Measurements from ENCODE around the gene MATCAP1. TPM values are rescaled to one million over a fixed set of nuclear protein-coding genes. Genes with fewer than 3 reads are reported as not detected.

The MATCAP1 gene
- total and polyA plus RNA-seq, 4 donors = 1.5 to 4.8 (median 3.2) TPM

DNA sequence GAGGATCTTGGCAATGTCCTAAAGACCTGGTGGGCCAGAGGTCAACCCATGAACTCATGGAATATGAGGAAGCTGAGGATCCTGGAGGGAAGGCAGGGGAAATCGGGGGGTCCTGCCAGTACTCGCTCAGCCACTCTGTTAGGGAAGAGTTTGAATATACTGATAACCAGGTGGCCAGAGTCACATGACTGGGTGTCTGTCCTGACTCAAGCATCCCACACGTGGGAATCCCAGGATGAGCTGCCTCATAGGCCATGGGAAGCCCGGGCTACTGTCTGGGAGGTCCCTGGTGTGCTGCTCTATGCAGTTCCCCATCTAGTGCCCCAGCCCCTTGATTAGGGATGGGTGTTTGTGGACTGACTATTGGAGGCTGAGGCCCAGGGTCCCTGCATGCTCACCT is 4.6 kb upstream of the MATCAP1 start (continued):
- TF ChIP-seq, protein P1, sequence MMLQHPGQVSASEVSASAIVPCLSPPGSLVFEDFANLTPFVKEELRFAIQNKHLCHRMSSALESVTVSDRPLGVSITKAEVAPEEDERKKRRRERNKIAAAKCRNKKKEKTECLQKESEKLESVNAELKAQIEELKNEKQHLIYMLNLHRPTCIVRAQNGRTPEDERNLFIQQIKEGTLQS (IDR thresholded peaks at IDR 0.05) = no peak

DNA sequence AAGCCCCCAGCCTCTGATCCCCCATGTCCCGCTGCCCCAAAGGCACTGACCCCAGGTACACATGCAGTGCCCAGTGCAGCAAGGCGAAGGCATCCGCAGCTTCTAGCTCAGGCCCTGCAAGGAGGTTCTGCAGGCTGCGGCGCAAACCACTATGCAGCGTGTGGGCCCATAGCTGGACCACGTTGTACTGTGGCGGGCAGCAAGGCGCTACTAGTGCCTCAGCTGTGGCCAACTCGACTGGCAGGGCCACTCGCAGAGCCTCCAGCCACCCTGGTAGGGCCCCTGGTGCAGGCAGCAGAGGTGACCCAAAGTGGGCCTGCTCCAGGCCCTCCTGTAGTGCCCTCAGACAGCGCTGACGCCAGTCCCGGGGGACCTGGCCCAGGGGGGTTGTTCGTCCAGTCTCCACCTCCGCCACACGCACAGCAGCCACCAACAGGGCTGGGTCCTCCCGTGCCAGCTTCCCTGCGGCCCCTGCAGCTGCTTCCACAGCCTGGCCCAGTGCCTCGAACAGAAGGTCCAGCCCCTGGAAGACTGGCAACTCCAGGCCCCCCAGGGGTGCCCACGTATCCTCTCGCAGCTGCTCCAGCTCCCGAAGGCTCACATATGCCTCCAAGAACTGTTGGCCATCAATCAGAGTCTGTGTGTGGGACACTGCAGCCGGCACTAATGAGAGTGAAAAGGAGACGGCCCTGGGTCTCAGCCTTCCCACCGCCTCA is 3.6 kb upstream of the MATCAP1 start:
- TF ChIP-seq HNF4G (IDR thresholded peaks at IDR 0.05) (no peak), HNF4A (conservative IDR thresholded peaks at IDR 0.05) (no peak), EGR1 (IDR thresholded peaks at IDR 0.05; ENCODE audit: low read depth in 2 of 2) (no peak), NR2F2 (IDR thresholded peaks at IDR 0.05) (no peak), RXRA (IDR thresholded peaks at IDR 0.05) (no peak), SP1 (IDR thresholded peaks at IDR 0.05) (no peak), FOXA2 (IDR thresholded peaks at IDR 0.05) (no peak), RAD21 (IDR thresholded peaks at IDR 0.05) (no peak), GABPA (IDR thresholded peaks at IDR 0.05 in 1 of 2, conservative IDR thresholded peaks at IDR 0.05 in 1 of 2) (no peak)
- TF ChIP-seq, protein P2, sequence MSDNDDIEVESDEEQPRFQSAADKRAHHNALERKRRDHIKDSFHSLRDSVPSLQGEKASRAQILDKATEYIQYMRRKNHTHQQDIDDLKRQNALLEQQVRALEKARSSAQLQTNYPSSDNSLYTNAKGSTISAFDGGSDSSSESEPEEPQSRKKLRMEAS (IDR thresholded peaks at IDR 0.05) = no peak
- TF ChIP-seq, protein P1 (IDR thresholded peaks at IDR 0.05) = no peak
- TF ChIP-seq, protein P3, sequence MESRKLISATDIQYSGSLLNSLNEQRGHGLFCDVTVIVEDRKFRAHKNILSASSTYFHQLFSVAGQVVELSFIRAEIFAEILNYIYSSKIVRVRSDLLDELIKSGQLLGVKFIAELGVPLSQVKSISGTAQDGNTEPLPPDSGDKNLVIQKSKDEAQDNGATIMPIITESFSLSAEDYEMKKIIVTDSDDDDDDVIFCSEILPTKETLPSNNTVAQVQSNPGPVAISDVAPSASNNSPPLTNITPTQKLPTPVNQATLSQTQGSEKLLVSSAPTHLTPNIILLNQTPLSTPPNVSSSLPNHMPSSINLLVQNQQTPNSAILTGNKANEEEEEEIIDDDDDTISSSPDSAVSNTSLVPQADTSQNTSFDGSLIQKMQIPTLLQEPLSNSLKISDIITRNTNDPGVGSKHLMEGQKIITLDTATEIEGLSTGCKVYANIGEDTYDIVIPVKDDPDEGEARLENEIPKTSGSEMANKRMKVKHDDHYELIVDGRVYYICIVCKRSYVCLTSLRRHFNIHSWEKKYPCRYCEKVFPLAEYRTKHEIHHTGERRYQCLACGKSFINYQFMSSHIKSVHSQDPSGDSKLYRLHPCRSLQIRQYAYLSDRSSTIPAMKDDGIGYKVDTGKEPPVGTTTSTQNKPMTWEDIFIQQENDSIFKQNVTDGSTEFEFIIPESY (IDR thresholded peaks at IDR 0.05) = no peak
- TF ChIP-seq, protein P4, sequence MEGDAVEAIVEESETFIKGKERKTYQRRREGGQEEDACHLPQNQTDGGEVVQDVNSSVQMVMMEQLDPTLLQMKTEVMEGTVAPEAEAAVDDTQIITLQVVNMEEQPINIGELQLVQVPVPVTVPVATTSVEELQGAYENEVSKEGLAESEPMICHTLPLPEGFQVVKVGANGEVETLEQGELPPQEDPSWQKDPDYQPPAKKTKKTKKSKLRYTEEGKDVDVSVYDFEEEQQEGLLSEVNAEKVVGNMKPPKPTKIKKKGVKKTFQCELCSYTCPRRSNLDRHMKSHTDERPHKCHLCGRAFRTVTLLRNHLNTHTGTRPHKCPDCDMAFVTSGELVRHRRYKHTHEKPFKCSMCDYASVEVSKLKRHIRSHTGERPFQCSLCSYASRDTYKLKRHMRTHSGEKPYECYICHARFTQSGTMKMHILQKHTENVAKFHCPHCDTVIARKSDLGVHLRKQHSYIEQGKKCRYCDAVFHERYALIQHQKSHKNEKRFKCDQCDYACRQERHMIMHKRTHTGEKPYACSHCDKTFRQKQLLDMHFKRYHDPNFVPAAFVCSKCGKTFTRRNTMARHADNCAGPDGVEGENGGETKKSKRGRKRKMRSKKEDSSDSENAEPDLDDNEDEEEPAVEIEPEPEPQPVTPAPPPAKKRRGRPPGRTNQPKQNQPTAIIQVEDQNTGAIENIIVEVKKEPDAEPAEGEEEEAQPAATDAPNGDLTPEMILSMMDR (IDR thresholded peaks at IDR 0.05; ENCODE audit: low read depth, low read length, missing input control) = no peak
- H3K27me3 ChIP-seq (ENCODE audit: control insufficient read depth in 4 of 4, insufficient read depth in 4 of 4, low read length in 3 of 4) = no peaks in the 10 kb centered on the region
- no peak overlapping the region for H3K27ac ChIP-seq (ENCODE audit: low read depth in 1 of 2, low read length in 2 of 2)
- H3K9me3 ChIP-seq (ENCODE audit: control insufficient read depth in 4 of 4, low read length in 3 of 4) = no peaks in the 10 kb centered on the region
- H3K36me3 ChIP-seq (ENCODE audit: control insufficient read depth in 4 of 4, insufficient read depth in 3 of 4, low read depth in 1 of 4, low read length in 3 of 4) = no peaks in the 10 kb centered on the region
- no peak overlapping the region for H3K4me3 ChIP-seq (ENCODE audit: low read depth in 1 of 3, low read length in 3 of 3)
- H3K4me1 ChIP-seq (ENCODE audit: control insufficient read depth in 4 of 4, insufficient read depth in 4 of 4, low read length in 3 of 4) = peaks cover 9 to 34% (median 24%) of the 10 kb centered on the region in 4 donors
- no peak overlapping the region for H3K9ac ChIP-seq (ENCODE audit: low read depth in 1 of 2, low read length in 2 of 2)
- 90% methylated on average over 26 of the region's 26 CpGs for WGBS
- no peak for DNase-seq (ENCODE audit: low spot score)

DNA sequence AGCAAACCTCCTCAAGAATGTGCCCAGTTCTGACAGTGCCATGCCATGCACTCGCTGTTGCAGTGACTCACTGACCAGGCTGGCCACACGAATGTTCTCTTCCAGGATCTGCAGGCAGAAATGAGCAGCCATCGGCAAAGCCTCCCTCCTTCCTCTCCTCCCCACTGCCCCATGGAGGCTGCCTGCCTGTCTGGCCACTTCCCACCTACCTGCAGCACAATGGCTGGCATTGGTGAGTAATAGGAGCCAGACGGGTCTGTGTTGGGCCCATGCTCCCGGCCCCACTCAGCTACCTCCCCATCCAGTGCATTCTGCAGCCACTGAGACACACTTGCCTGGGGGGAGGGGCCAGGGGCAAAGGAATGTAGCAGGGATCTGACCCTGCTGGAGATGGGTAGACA is 2.8 kb upstream of the MATCAP1 start:
- Histone ChIP-seq H3K27me3 (ENCODE audit: control insufficient read depth in 4 of 4, insufficient read depth in 4 of 4, low read length in 3 of 4) (no peaks in the 10 kb centered on the region), H3K36me3 (ENCODE audit: control insufficient read depth in 4 of 4, insufficient read depth in 3 of 4, low read depth in 1 of 4, low read length in 3 of 4) (no peaks in the 10 kb centered on the region), H3K4me1 (ENCODE audit: control insufficient read depth in 4 of 4, insufficient read depth in 4 of 4, low read length in 3 of 4) (peaks cover 8 to 31% (median 21%) of the 10 kb centered on the region in 4 donors), H3K9me3 (ENCODE audit: control insufficient read depth in 4 of 4, low read length in 3 of 4) (no peaks in the 10 kb centered on the region), H3K4me3 (ENCODE audit: low read depth in 1 of 3, low read length in 3 of 3) (no peak overlapping the region), H3K9ac (ENCODE audit: low read depth in 1 of 2, low read length in 2 of 2) (no peak overlapping the region), H3K27ac (ENCODE audit: low read depth in 1 of 2, low read length in 2 of 2) (no peak overlapping the region)
- no peak for DNase-seq (ENCODE audit: low spot score)
- TF ChIP-seq HNF4A (conservative IDR thresholded peaks at IDR 0.05) = no peak
- TF ChIP-seq, protein P4 (IDR thresholded peaks at IDR 0.05; ENCODE audit: low read depth, low read length, missing input control) = no peak
- TF ChIP-seq, protein P5, sequence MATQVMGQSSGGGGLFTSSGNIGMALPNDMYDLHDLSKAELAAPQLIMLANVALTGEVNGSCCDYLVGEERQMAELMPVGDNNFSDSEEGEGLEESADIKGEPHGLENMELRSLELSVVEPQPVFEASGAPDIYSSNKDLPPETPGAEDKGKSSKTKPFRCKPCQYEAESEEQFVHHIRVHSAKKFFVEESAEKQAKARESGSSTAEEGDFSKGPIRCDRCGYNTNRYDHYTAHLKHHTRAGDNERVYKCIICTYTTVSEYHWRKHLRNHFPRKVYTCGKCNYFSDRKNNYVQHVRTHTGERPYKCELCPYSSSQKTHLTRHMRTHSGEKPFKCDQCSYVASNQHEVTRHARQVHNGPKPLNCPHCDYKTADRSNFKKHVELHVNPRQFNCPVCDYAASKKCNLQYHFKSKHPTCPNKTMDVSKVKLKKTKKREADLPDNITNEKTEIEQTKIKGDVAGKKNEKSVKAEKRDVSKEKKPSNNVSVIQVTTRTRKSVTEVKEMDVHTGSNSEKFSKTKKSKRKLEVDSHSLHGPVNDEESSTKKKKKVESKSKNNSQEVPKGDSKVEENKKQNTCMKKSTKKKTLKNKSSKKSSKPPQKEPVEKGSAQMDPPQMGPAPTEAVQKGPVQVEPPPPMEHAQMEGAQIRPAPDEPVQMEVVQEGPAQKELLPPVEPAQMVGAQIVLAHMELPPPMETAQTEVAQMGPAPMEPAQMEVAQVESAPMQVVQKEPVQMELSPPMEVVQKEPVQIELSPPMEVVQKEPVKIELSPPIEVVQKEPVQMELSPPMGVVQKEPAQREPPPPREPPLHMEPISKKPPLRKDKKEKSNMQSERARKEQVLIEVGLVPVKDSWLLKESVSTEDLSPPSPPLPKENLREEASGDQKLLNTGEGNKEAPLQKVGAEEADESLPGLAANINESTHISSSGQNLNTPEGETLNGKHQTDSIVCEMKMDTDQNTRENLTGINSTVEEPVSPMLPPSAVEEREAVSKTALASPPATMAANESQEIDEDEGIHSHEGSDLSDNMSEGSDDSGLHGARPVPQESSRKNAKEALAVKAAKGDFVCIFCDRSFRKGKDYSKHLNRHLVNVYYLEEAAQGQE (IDR thresholded peaks at IDR 0.05) = no peak
- TF ChIP-seq, protein P3 (IDR thresholded peaks at IDR 0.05) = no peak
- WGBS = 60% methylated on average over 5 of the region's 5 CpGs

Measured in liver (tissue), 9 donors.